HG03378 (cell line): ENCODE measurements around the gene ZG16.
A peak's percentile ranks its signal among the peaks of the same experiment; 100 is the strongest.
"Not testable (repeated sequence)": the region's sequence is repeated elsewhere in the genome, so short reads cannot be mapped to it uniquely, and the experiment has no call there.

Source experiments
- ATAC-seq: cut with Tn5 transposase; IDR thresholded peaks from one replicate; pipeline ENCODE4 v1.9.1; 2021; ENCODE audit warnings: mild to moderate bottlenecking, moderate library complexity; ENCODE audit not compliant: unreplicated experiment

Gene ZG16

GRCh38 chr16:29783094-29783953 is 5.3 kb downstream of the ZG16 start:
- ATAC-seq = not testable (repeated sequence)

DNA sequence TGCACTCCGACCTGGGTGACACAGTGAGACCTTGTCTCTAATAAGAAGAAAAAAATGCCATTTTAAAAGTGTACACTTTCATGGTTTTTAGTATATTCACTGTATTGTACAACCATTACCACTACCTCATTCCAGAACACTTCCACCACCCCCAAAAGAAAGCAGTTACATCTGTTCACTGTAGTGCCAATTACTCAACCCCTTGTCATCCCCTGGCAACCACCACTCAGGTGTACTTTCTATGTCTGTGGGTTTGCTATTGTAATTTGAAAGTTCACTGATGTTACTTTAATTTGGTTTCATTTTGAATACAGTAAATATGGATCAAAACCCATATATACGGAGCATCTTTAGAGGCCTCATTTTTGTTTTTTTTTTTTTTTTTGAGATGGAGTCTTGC is 6.1 kb downstream of the ZG16 start:
- ATAC-seq = no peak

GRCh38 chr16:29784901-29785500 is 6.9 kb downstream of the ZG16 start:
- no peak for ATAC-seq

DNA sequence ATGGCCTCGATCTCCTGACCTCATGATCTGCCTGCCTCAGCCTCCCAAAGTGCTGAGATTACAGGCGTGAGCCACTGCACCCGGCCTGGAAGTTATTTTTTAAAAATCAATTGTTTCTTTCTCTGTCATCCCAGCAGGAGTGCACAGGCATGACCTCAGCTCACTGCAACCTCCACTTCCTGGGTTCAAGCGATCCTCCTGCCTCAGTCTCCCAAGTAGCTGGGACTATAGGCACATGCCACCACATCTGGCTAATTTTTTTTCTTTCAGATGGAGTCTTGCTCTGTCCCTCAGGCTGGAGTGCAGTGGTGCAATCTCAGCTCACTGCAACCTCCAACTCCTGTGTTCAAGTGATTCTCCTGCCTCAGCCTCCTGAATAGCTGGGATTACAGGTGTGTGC is 9.1 kb downstream of the ZG16 start:
- ATAC-seq = not testable (repeated sequence)

GRCh38 chr16:29789775-29790182 is 11.7 kb downstream of the ZG16 start:
- no peak for ATAC-seq

GRCh38 chr16:29790183-29790948 is 12.3 kb downstream of the ZG16 start, which contains the start of gene KIF22:
Gene KIF22 (plus strand): TSS chr16:29790751. CDS start chr16:29790760, 9 bp downstream.
- ATAC-seq = peak; percentile 79

GRCh38 chr16:29790949-29791844 is 13.1 kb downstream of the ZG16 start:
- ATAC-seq = peak; percentile 5

DNA sequence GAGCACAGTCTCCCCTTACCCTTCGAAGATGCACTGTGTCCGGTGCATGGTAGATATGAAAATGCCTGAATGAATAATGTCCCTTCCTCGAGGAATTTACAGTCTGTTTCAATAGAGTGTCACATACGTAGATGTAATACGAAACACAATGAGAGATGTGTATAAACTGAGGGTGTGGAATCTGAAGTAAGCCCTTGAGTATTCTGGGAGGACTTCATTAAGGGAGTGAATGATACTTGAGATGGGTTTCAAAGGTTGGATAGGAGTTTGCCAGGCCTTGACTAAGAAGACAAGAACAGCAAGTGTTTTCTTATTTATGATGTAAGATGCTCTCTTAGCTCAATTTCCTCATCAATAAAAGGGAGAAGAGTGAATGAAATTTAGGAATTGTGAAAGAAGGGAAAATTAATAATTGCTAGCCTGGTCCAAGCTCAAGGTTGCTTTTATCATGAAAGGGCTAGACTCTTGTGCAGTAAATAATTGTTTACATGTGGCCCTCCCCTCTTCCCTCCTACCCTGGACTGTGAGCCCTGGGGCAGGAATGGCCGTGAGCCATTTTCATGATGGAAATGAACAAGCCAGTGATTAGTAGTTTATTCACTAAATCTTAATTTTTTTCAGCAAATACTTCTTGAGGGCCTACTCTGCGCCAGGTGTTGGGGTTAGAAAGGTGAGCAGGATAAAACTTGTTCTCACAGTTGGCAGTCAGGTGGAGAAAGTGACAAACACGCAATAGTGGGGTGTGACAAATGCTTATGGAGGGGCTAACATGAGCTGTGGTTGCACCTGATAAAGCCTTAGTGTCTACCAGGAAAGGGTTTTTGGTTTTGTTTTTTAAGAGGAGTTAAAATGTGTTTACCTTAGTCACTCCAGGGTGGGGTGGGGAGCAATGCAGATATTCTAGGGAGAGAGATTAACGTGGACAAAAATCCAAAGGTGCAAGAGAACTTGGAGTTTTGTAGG is 14.1 kb downstream of the ZG16 start:
- no peak for ATAC-seq

DNA sequence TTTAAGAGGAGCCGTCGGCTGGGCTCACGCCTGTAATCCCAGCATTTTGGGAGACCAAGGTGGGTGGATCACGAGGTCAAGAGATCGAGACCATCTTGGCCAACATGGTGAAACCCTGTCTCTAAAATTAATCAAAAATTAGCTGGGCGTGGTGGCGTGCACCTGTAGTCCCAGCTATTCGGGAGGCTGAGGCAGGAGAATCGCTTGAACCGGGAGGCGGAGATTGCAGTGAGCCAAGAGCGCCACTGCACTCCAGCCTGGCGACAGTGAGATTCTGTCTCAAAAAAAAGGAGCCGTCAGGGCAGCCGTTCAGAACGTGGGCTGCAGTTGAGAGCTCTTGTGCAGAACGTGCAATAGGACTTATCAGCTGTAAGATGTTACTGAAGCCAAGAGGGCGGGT is 15.1 kb downstream of the ZG16 start:
- ATAC-seq = not testable (repeated sequence)

- no peak for ATAC-seq
Observed at GRCh38 chr16:29794231-29794710, 16.2 kb downstream of the ZG16 start.

- no peak for ATAC-seq
Observed at GRCh38 chr16:29802416-29802935, 24.4 kb downstream of the ZG16 start.

DNA sequence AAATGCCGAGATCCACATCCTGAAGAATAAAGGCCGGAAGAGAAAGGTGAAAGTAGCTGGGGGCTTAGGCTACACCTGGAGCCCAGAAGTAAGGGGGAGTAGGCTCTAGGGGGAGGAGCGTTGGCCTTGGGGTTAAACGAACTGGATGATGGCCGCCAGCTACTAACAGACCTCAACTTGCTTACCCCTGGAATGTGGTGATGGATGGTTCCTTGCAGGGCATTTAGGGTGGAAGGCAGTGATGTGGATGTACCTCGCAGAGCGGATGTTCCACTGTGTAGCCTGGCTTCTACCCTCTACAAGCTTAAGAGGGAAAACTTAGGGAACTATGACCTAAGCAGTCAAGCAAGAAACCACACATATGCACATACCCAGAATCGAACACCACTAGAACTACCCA is 26.0 kb downstream of the ZG16 start:
- ATAC-seq = no peak

DNA sequence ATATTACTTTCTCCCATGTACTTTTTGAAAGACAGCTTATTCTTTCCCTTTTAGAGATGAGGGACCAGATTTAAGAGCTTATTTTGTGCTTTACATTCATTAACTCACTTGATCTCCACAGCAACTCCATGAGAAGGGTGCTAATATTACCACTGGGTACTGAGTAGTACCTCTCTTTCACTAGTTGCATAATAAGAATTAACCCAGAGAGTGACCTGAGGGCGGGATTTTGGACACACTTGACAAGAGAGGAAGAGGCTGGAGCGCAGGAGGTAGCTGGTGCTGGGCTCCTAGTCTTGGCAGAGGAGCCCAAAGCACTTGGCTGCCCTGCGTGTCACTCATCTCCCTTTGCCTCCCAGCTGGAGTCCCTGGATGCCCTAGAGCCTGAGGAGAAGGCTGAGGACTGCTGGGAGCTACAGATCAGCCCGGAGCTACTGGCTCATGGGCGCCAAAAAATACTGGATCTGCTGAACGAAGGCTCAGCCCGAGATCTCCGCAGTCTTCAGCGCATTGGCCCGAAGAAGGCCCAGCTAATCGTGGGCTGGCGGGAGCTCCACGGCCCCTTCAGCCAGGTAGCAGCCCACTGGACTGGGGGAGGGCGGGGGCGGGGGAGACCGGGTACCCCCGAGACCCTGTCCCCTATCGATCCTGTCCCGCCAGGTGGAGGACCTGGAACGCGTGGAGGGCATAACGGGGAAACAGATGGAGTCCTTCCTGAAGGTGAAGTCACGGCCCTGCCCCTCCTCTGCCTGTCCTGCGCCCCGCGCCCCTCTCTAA is 26.6 kb downstream of the ZG16 start:
- no peak for ATAC-seq

DNA sequence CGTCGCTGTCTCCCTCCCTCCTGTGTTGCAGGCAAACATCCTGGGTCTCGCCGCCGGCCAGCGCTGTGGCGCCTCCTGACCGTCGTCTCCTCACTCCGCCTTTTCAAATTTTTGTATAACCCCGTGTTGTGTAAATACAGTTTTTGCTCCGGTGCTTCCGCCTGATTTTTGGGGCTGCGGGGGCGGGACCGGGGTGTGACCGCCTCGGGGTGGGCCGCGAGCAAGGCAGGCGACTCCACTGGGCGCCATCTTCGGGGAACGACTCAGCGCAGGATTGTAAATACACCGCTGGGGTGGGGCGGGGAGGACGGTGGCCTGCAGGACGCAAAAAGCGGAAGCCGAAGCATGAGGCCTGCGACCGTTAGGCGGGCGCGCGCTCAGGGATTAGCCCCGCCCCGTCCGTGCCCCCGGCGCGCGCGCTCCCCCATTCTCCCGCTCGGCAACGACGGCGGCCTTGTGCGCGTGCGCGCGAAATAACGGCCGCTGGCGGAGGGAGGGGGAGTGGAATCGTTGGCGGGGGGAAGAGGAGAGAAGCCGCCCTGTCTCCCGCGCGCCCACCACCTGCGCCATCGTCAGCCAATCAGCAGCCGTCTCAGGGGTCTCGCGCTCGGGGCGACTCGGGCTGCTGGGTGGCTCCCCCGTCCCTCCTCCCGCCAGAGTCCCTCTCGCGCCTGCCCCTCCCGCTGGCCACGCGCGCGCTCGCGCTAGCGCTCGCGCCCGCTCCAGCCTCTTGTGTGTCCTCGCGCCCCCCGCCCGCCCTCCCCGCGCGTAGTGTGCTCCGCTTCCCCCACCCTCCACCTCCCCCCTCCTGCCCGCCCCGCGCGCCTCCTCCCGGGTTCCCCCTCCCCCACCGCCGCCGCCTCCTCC is 27.4 kb downstream of the ZG16 start:
- ATAC-seq = peak; percentile 39

GRCh38 chr16:29806099-29806579 is 28.1 kb downstream of the ZG16 start, which contains the start of gene MAZ:
Gene MAZ (plus strand): TSS chr16:29806529. CDS start chr16:29806702, 173 bp downstream.
- no peak for ATAC-seq

GRCh38 chr16:29806641-29807425 is 28.8 kb downstream of the ZG16 start:
- no peak for ATAC-seq
